PFSK-1 (cell line): Measurements from ENCODE around the gene NDUFS6.

Experiments used
- FOXP2 ChIP-seq: optimal IDR thresholded peaks from 2 replicates; pipeline ENCODE3; 2011; ENCODE audit warnings: borderline replicate concordance, control low read depth, inconsistent platforms; ENCODE audit not compliant: insufficient read depth; ENCODE audit errors: extremely low read length, extremely low read depth
- POLR2AphosphoS5 ChIP-seq: IDR thresholded peaks from 2 replicates; pipeline ENCODE4 v1.6.1; 2012; ENCODE audit warnings: low read depth, mild to moderate bottlenecking, control low read depth, low read length, moderate library complexity
- REST ChIP-seq, 2 experiments: IDR thresholded peaks; 2 replicates each; pipeline versions ENCODE4 v1.6.1 to v1.8.0; 2011 to 2012; ENCODE audit warnings: low read depth in 2 of 2, low read length in 2 of 2, control low read depth in 1 of 2, inconsistent platforms in 1 of 2, mild to moderate bottlenecking in 1 of 2, moderate library complexity in 1 of 2; ENCODE audit not compliant: insufficient read depth in 1 of 2
- SIN3A ChIP-seq: IDR thresholded peaks from 2 replicates; pipeline ENCODE4 v1.6.1; 2012; ENCODE audit warnings: mild to moderate bottlenecking, low read length, moderate library complexity, borderline replicate concordance; ENCODE audit not compliant: insufficient read depth
- TAF1 ChIP-seq: IDR thresholded peaks from 2 replicates; pipeline ENCODE4 v1.6.1; 2012; ENCODE audit warnings: low read length, control low read depth, borderline replicate concordance; ENCODE audit not compliant: insufficient read depth

NDUFS6 gene

DNA sequence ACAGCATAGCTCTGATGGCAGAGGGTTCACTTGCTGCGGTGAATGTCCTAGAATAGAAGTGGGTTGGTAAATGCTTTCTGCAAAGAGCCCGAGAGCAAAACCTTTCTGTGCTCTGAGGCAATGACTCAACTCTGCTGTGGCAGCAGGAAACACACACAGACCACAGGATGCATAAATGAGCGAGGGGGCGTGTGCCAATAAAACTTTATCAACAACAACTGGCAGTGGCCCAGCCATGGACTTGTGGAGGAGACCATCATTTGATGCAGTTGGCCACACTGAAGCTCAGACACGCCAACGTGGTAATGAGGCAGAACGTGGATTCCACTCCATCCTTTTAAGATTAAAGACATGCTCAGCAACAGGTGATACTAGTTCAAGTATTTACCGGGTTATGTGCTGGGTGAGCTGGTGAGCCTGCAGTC lies 8.4 kb upstream of the NDUFS6 start:
- TF ChIP-seq FOXP2: no peak
- no peak for TF ChIP-seq SIN3A

- TF ChIP-seq REST (IDR thresholded peaks at IDR 0.05; ENCODE audit: insufficient read depth in 1 of 2, low read depth in 2 of 2, low read length in 2 of 2): no peak
- no peak for TF ChIP-seq TAF1
- no peak for TF ChIP-seq POLR2AphosphoS5
Measured at GRCh38 chr5:1793301-1793740, 7.9 kb upstream of the NDUFS6 start.

DNA sequence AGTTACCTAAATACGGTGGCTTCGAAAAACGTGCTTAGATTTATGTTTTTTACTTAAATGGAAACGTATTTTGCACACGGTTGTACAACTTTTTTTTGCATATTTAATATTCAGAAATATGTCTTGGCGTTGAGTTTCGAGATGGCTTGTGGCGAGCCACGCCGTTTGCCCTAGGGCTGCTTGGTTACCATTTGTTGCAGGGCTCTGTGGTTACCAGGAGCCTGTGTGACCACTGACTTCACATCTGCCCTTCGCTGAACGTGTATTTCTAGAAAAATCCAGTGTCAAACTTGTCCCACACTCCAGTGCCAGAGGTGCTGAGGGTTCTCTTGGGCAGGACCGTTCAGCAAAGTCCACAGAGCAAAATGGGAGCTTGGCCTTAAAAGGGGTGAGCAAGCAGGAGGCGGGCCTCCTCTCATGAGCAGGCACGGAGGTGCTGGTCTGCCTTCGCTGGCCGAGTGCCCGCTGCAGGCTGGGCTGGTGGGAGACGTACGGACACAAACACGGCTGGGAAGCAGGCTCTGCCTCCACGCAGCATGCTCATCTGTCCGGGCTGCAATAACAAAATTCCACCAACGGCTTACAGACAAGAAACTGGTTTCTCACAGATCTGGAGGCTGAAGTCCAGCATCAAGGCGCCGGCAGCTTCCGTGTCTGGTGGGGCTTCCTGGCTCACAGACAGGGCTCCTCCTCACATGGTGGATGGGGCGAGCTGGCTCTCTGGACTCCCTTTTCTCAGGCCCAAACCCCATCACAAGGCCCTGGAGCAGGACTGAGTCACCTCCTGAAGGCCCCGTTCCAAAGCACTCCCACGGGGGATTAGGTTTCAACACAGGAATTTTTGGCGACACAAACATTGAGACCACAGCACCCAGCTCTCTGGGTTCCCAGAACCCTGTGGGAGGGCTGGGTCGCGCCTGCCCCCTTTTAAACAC lies 7.0 kb upstream of the NDUFS6 start:
- TF ChIP-seq POLR2AphosphoS5: no peak
- TF ChIP-seq REST (IDR thresholded peaks at IDR 0.05; ENCODE audit: insufficient read depth in 1 of 2, low read depth in 2 of 2, low read length in 2 of 2): no peak
- no peak for TF ChIP-seq TAF1
- no peak for TF ChIP-seq SIN3A
- no peak for TF ChIP-seq FOXP2

DNA sequence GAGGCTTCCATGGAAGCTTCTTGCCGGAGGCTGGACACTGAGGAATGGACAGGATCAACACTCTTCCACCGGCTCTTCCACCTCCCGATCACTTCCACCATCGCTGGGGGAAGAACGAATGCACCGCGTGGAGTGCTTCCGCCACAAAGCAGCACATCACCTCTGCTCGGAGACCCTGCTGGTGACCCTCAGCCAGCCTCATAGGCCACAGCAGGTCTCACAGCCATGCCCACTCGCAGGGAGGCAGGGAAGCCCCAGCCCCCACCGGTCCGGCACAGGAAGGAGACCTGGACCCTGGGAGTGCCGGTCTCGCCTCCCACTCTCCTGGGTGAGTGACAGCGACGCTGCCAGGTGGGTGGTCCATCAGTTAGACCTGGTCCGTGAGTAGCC lies 6.3 kb upstream of the NDUFS6 start:
- TF ChIP-seq SIN3A: no peak

DNA sequence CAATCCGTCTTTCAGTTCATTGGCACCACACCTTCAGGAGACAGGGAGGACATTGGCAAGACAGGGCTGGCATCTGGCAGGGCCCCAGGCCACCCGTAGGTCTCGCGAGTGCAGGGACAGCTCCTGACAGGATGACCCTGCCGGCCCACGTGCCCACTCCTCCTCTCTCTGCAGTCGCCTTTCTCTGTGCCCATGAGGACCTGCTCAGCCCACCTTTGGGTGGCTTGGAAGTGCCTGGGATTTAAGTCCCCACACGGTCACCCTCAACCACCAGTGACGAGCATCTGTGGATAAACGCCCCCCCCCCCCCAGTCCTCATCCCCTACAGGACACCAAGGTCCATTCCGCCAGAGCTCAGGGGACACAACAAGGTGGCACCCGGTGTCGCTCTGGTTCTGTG lies 5.7 kb upstream of the NDUFS6 start:
- TF ChIP-seq POLR2AphosphoS5 (no peak), FOXP2 (no peak), SIN3A (no peak), TAF1 (no peak), REST (IDR thresholded peaks at IDR 0.05; ENCODE audit: insufficient read depth in 1 of 2, low read depth in 2 of 2, low read length in 2 of 2) (no peak)

- no peak for TF ChIP-seq POLR2AphosphoS5
- no peak for TF ChIP-seq SIN3A
- TF ChIP-seq FOXP2: no peak
- TF ChIP-seq TAF1: no peak
- TF ChIP-seq REST (IDR thresholded peaks at IDR 0.05; ENCODE audit: insufficient read depth in 1 of 2, low read depth in 2 of 2, low read length in 2 of 2): no peak
Measured at GRCh38 chr5:1795931-1796330, 5.3 kb upstream of the NDUFS6 start.
